ENCODE data around the gene KCNQ1. TPM values are rescaled to one million over a fixed set of nuclear protein-coding genes. Genes with fewer than 3 reads are reported as not detected.

The KCNQ1 gene
- total RNA-seq, 1 donor from 2014 or later = 1.1 TPM

GRCh38 chr11:2531277-2531986 is 86.6 kb downstream of the KCNQ1 start:
- DNase-seq (ENCODE audit: extremely low read depth, low read depth, low spot score) = no peak

GRCh38 chr11:2531987-2532703 is 87.3 kb downstream of the KCNQ1 start:
- no peak for DNase-seq (ENCODE audit: extremely low read depth, low read depth, low spot score)

- DNase-seq (ENCODE audit: extremely low read depth, low read depth, low spot score) = peak; percentile 52
Measured at GRCh38 chr11:2532704-2533586, 88.1 kb downstream of the KCNQ1 start.

- DNase-seq (ENCODE audit: extremely low read depth, low read depth, low spot score) = peak; percentile 23
Measured at GRCh38 chr11:2533587-2534133, 88.9 kb downstream of the KCNQ1 start.

- DNase-seq (ENCODE audit: extremely low read depth, low read depth, low spot score) = no peak
Measured at GRCh38 chr11:2534134-2534956, 89.5 kb downstream of the KCNQ1 start.

- no peak for DNase-seq (ENCODE audit: extremely low read depth, low read depth, low spot score)
Measured at GRCh38 chr11:2534957-2535672, 90.3 kb downstream of the KCNQ1 start.

GRCh38 chr11:2535673-2536439 is 91.0 kb downstream of the KCNQ1 start:
- DNase-seq (ENCODE audit: extremely low read depth, low read depth, low spot score) = no peak

- no peak for DNase-seq (ENCODE audit: extremely low read depth, low read depth, low spot score)
Measured at GRCh38 chr11:2536440-2536989, 91.7 kb downstream of the KCNQ1 start.

GRCh38 chr11:2537010-2537705 is 92.3 kb downstream of the KCNQ1 start:
- DNase-seq (ENCODE audit: extremely low read depth, low read depth, low spot score) = no peak

- DNase-seq (ENCODE audit: extremely low read depth, low read depth, low spot score) = no peak
Measured at GRCh38 chr11:2537896-2538724, 93.3 kb downstream of the KCNQ1 start.

GRCh38 chr11:2538951-2539350 is 94.1 kb downstream of the KCNQ1 start:
- no peak for DNase-seq (ENCODE audit: extremely low read depth, low read depth, low spot score)

- no peak for DNase-seq (ENCODE audit: extremely low read depth, low read depth, low spot score)
Measured at GRCh38 chr11:2539371-2540222, 94.8 kb downstream of the KCNQ1 start.

- no peak for DNase-seq (ENCODE audit: extremely low read depth, low read depth, low spot score)
Measured at GRCh38 chr11:2540223-2540991, 95.6 kb downstream of the KCNQ1 start.

- no peak for DNase-seq (ENCODE audit: extremely low read depth, low read depth, low spot score)
Measured at GRCh38 chr11:2540992-2541680, 96.3 kb downstream of the KCNQ1 start.

- DNase-seq (ENCODE audit: extremely low read depth, low read depth, low spot score) = no peak
Measured at GRCh38 chr11:2541881-2542361, 97.1 kb downstream of the KCNQ1 start.
